ENCODE measurements around the gene STON1. TPM values are rescaled to one million over a fixed set of nuclear protein-coding genes. Genes with fewer than 3 reads are reported as not detected.
A peak's percentile ranks its signal among the peaks of the same experiment; 100 is the strongest.

The STON1 gene
- total RNA-seq, 1 experiment from 2014 or later = 1.5 TPM

DNA sequence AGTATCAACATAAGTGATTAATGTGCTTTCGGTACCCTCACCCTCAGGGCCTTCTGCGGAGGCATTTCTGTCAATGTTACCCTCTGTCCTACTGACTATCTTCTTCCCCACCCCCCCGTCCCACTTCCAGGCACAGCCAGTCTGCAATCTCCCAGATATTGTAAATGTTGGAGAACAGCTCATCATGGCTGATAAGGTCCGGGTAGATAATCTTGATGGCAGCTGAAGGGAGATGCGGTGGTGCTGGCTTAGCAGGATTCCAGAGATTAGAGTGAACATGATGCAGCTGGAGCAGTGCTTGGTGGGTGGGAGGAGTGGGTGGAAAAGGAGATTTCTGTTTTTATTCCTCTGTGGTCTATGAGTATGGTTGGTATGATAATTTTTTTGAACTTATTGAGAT lies 103.2 kb downstream of the STON1 start:
- intact Hi-C loops (cut with micrococcal nuclease; ENCODE audit: unreplicated experiment) = no loop called here
- no peaks in the 10 kb centered on the region for H3K27me3 Mint-ChIP-seq (ENCODE audit: insufficient read depth, unreplicated experiment)
- no peaks in the 10 kb centered on the region for H3K36me3 Mint-ChIP-seq (ENCODE audit: insufficient read depth, unreplicated experiment)
- TF ChIP-seq, protein P1, sequence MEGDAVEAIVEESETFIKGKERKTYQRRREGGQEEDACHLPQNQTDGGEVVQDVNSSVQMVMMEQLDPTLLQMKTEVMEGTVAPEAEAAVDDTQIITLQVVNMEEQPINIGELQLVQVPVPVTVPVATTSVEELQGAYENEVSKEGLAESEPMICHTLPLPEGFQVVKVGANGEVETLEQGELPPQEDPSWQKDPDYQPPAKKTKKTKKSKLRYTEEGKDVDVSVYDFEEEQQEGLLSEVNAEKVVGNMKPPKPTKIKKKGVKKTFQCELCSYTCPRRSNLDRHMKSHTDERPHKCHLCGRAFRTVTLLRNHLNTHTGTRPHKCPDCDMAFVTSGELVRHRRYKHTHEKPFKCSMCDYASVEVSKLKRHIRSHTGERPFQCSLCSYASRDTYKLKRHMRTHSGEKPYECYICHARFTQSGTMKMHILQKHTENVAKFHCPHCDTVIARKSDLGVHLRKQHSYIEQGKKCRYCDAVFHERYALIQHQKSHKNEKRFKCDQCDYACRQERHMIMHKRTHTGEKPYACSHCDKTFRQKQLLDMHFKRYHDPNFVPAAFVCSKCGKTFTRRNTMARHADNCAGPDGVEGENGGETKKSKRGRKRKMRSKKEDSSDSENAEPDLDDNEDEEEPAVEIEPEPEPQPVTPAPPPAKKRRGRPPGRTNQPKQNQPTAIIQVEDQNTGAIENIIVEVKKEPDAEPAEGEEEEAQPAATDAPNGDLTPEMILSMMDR (IDR thresholded peaks at IDR 0.05; ENCODE audit: insufficient read depth in 1 of 2, low read depth in 1 of 2, low read length in 1 of 2, severe bottlenecking in 1 of 2, unreplicated experiment in 1 of 2) = no peak
- ChIA-PET CTCF (no interaction called here), POLR2A (no interaction called here)
- H3K4me1 Mint-ChIP-seq (ENCODE audit: low read depth, unreplicated experiment) = peaks cover 12% of the 10 kb centered on the region
- no TSS peak for BruUV-seq (replicated peaks)
- H3K4me3 Mint-ChIP-seq (ENCODE audit: unreplicated experiment) = no peak overlapping the region
- no peaks in the 10 kb centered on the region for H3K36me3 ChIP-seq (ENCODE audit: control insufficient read depth, insufficient read depth, low read length)
- no peaks in the 10 kb centered on the region for H3K27me3 ChIP-seq (replicated peaks; ENCODE audit: control insufficient read depth, insufficient read depth, low read length)
- H3K27ac Mint-ChIP-seq (ENCODE audit: unreplicated experiment) = no peak overlapping the region
- H3K4me1 ChIP-seq = peaks cover 25% of the 10 kb centered on the region
- H3K9me3 ChIP-seq = 0 out of 2 replicates have a peak, but pooled peaks cover 6% of the 10 kb centered on the region
- peak; percentile 45 to 77 for DNase-seq
- no peak overlapping the region for H3K4me3 ChIP-seq (ENCODE audit: low read depth, low read length)
- peaks cover 13% of the 10 kb centered on the region for H3K9me3 Mint-ChIP-seq (ENCODE audit: unreplicated experiment)

DNA sequence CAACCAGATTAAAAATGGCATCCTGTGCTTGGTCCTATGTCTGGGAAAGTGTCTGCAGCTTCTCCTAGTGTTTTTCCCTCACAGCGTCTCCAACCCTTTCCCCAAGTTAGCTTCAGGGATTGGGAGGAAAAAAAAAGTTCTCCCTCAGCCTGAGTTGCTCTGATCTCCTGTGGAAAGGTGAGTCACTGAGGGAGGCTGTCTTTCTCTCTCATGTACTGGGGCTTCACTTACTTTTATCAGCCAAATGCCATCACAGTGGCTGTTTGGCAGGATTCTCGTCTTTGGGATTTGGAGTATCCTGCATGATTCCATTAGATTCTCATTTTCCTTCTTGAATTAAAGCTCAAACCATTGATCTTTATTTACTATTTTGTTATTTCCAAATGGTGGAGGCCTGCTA lies 105.8 kb downstream of the STON1 start:
- Histone ChIP-seq H3K4me3 (ENCODE audit: low read depth, low read length) (no peak overlapping the region), H3K9me3 (0 out of 2 replicates have a peak, but pooled peaks cover 6% of the 10 kb centered on the region), H3K4me1 (peaks cover 25% of the 10 kb centered on the region), H3K36me3 (ENCODE audit: control insufficient read depth, insufficient read depth, low read length) (no peaks in the 10 kb centered on the region), H3K27me3 (replicated peaks; ENCODE audit: control insufficient read depth, insufficient read depth, low read length) (no peaks in the 10 kb centered on the region)
- H3K4me1 Mint-ChIP-seq (ENCODE audit: low read depth, unreplicated experiment) = peaks cover 12% of the 10 kb centered on the region
- POLR2A ChIA-PET = no interaction called here
- intact Hi-C loops (cut with micrococcal nuclease; ENCODE audit: unreplicated experiment) = no loop called here
- H3K4me3 Mint-ChIP-seq (ENCODE audit: unreplicated experiment) = no peak overlapping the region
- no peak overlapping the region for H3K27ac Mint-ChIP-seq (ENCODE audit: unreplicated experiment)
- DNase-seq = no peak
- no peaks in the 10 kb centered on the region for H3K36me3 Mint-ChIP-seq (ENCODE audit: insufficient read depth, unreplicated experiment)
- TF ChIP-seq, protein P1 (IDR thresholded peaks at IDR 0.05; ENCODE audit: insufficient read depth in 1 of 2, low read depth in 1 of 2, low read length in 1 of 2, severe bottlenecking in 1 of 2, unreplicated experiment in 1 of 2) = no peak
- no TSS peak for BruUV-seq (replicated peaks)
- CTCF ChIA-PET = no interaction called here
- H3K9me3 Mint-ChIP-seq (ENCODE audit: unreplicated experiment) = peaks cover 13% of the 10 kb centered on the region
- no peaks in the 10 kb centered on the region for H3K27me3 Mint-ChIP-seq (ENCODE audit: insufficient read depth, unreplicated experiment)

DNA sequence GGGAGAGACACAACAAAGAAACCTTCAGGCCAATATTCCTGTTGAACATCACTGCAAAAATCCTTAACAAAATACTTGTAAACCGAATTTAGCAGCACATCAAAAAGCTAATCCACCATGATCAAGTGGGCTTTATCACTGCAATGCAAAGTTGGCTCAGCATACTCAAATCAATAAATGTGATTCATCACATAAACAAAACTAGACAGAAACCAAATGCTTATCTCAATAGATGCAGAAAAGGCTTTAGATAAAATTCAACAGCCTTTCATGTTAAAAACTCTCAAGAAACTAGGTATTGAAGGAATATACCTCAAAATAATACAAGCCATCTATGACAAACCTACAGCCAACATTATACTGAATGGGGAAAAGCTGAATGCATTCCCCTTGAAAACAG lies 108.3 kb downstream of the STON1 start:
- H3K36me3 ChIP-seq (ENCODE audit: control insufficient read depth, insufficient read depth, low read length) = no peaks in the 10 kb centered on the region
- BruUV-seq (replicated peaks) = no TSS peak
- ChIA-PET POLR2A (no interaction called here), CTCF (no interaction called here)
- Mint-ChIP-seq H3K27ac (ENCODE audit: unreplicated experiment) (no peak overlapping the region), H3K4me3 (ENCODE audit: unreplicated experiment) (no peak overlapping the region), H3K4me1 (ENCODE audit: low read depth, unreplicated experiment) (peaks cover 7% of the 10 kb centered on the region), H3K9me3 (ENCODE audit: unreplicated experiment) (peaks cover 13% of the 10 kb centered on the region), H3K27me3 (ENCODE audit: insufficient read depth, unreplicated experiment) (no peaks in the 10 kb centered on the region), H3K36me3 (ENCODE audit: insufficient read depth, unreplicated experiment) (no peaks in the 10 kb centered on the region)
- no peak for DNase-seq
- H3K27me3 ChIP-seq (replicated peaks; ENCODE audit: control insufficient read depth, insufficient read depth, low read length) = no peaks in the 10 kb centered on the region
- no peak overlapping the region for H3K4me3 ChIP-seq (ENCODE audit: low read depth, low read length)
- peaks cover 15% of the 10 kb centered on the region for H3K4me1 ChIP-seq
- H3K9me3 ChIP-seq = no peaks in the 10 kb centered on the region
- TF ChIP-seq, protein P1 (IDR thresholded peaks at IDR 0.05; ENCODE audit: insufficient read depth in 1 of 2, low read depth in 1 of 2, low read length in 1 of 2, severe bottlenecking in 1 of 2, unreplicated experiment in 1 of 2) = no peak
- intact Hi-C loops (cut with micrococcal nuclease; ENCODE audit: unreplicated experiment) = no loop called here

Other genes starting within 250 kb of the STON1 start
- gene FOXN2, start 215.5 kb upstream of the STON1 start, total RNA-seq (2022) = 31.9 and 32.3 TPM in 2 replicates
- gene PPP1R21, start 89.4 kb upstream of the STON1 start, total RNA-seq (2022) = 17.6 and 24.5 TPM in 2 replicates
- not detected in 2 replicates for gene GTF2A1L, start 87.7 kb downstream of the STON1 start, total RNA-seq (2022)
- not detected in 2 replicates for gene LHCGR, start 225.6 kb downstream of the STON1 start, total RNA-seq (2022)

Data from Caco-2 (cell line).